K562 (cell line): ENCODE results near the gene JAK3.

Experiments
- EP300 ChIP-seq: IDR thresholded peaks from 2 replicates; pipeline ENCODE4 v1.6.1; 2012; ENCODE audit warnings: low read length, improper control_type of control experiment
- ETV6 ChIP-seq, 3 experiments: fragments of 150-350 bp in 1 of 3; sonication (generic) in 1 of 3; formaldehyde crosslinking in 1 of 3; IDR thresholded peaks; 2 replicates each; pipeline versions ENCODE4 v1.6.1 to v1.8.0; 2014 to 2022; ENCODE audit warnings: borderline replicate concordance in 2 of 3, low read depth in 2 of 3, antibody characterized with exemption in 1 of 3, low read length in 1 of 3, mild to moderate bottlenecking in 1 of 3, missing genetic modification reagents in 1 of 3
- JUND ChIP-seq, 2 experiments: IDR thresholded peaks; 2 replicates in 1 of 2; 3 replicates in 1 of 2; pipeline ENCODE4 v1.6.1; 2011; ENCODE audit warnings: borderline replicate concordance in 2 of 2, low read depth in 2 of 2, low read length in 2 of 2, improper control_type of control experiment in 1 of 2, missing biosample characterization in 1 of 2, missing genetic modification characterization in 1 of 2, missing genetic modification reagents in 1 of 2
- MTA2 ChIP-seq: fragments of 450-650 bp; IDR thresholded peaks from 2 replicates; pipeline ENCODE4 v1.6.1; 2016; ENCODE audit warnings: low read depth
- SREBF1 ChIP-seq: fragments of 150-350 bp; IDR thresholded peaks from 2 replicates; pipeline ENCODE4 v1.6.1; 2014; ENCODE audit warnings: antibody characterized with exemption, low read depth, low read length, borderline replicate concordance
- SRF ChIP-seq, 2 experiments: fragments of 250-450, 450-650 bp in 1 of 2; sonication (Bioruptor Pico) in 1 of 2; sonication (generic) in 1 of 2; formaldehyde crosslinking; IDR thresholded peaks; 2 replicates each; pipeline versions ENCODE4 v1.5.0 to v1.5.1; 2020 to 2022; ENCODE audit warnings: mild to moderate bottlenecking in 1 of 2, missing genetic modification reagents in 1 of 2
- TAF1 ChIP-seq: IDR thresholded peaks from 2 replicates; pipeline ENCODE4 v1.6.1; 2011; ENCODE audit warnings: mild to moderate bottlenecking, low read length, moderate library complexity; ENCODE audit not compliant: insufficient read depth, control insufficient read depth, severe bottlenecking; ENCODE audit errors: extremely low read depth
- TF ChIP-seq, protein P1 (sequence below): fragments of 250-450 bp; sonication (Bioruptor Pico); IDR thresholded peaks from 2 replicates; pipeline ENCODE4 v1.5.0; 2021
- TF ChIP-seq, protein P2 (sequence below), 3 experiments: IDR thresholded peaks in 2 of 3; conservative IDR thresholded peaks in 1 of 3; 2 replicates each; pipeline ENCODE4 v1.5.1; 2011 to 2012; ENCODE audit warnings: low read length in 3 of 3, mild to moderate bottlenecking in 3 of 3, control low read depth in 2 of 3, improper control_type of control experiment in 1 of 3, inconsistent platforms in 1 of 3, low read depth in 1 of 3, mixed read lengths in 1 of 3, moderate library complexity in 1 of 3; ENCODE audit not compliant: insufficient read depth in 2 of 3
- TF ChIP-seq, protein P3 (sequence below): sonication (generic); formaldehyde crosslinking; IDR thresholded peaks from 2 replicates; pipeline ENCODE4 v1.5.0; 2020; ENCODE audit warnings: missing genetic modification reagents

DNA sequence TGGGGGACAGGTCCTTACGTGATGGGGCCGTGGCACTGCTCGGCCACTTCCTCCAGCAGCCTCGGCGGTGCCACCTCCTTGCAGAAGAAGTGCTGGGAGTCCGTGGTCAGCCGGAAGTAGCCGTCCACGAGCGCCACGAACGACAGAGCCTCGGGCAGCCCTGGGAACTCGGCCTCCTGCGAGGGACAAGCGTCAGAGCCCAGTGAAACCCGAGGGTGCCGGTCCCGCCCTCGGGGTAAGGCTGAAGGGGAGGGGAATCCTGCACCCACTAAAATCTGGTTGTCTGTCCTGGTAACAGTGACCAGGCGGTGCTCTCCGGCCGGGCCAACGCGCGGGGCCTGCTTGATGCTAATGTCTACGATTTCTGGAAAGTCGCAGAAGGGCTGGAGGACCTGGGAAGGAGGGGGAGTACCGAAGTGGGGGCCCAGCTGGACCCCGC lies 6.4 kb downstream of the JAK3 start:
- no peak for TF ChIP-seq SREBF1
- TF ChIP-seq, protein P1, sequence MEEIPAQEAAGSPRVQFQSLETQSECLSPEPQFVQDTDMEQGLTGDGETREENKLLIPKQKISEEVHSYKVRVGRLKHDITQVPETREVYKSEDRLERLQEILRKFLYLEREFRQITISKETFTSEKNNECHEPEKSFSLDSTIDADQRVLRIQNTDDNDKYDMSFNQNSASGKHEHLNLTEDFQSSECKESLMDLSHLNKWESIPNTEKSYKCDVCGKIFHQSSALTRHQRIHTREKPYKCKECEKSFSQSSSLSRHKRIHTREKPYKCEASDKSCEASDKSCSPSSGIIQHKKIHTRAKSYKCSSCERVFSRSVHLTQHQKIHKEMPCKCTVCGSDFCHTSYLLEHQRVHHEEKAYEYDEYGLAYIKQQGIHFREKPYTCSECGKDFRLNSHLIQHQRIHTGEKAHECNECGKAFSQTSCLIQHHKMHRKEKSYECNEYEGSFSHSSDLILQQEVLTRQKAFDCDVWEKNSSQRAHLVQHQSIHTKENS (CRISPR knock-in tag) = no peak
- TF ChIP-seq, protein P2, sequence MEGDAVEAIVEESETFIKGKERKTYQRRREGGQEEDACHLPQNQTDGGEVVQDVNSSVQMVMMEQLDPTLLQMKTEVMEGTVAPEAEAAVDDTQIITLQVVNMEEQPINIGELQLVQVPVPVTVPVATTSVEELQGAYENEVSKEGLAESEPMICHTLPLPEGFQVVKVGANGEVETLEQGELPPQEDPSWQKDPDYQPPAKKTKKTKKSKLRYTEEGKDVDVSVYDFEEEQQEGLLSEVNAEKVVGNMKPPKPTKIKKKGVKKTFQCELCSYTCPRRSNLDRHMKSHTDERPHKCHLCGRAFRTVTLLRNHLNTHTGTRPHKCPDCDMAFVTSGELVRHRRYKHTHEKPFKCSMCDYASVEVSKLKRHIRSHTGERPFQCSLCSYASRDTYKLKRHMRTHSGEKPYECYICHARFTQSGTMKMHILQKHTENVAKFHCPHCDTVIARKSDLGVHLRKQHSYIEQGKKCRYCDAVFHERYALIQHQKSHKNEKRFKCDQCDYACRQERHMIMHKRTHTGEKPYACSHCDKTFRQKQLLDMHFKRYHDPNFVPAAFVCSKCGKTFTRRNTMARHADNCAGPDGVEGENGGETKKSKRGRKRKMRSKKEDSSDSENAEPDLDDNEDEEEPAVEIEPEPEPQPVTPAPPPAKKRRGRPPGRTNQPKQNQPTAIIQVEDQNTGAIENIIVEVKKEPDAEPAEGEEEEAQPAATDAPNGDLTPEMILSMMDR (IDR thresholded peaks at IDR 0.05 in 2 of 3, conservative IDR thresholded peaks at IDR 0.05 in 1 of 3; ENCODE audit: insufficient read depth in 2 of 3, low read depth in 1 of 3, low read length in 3 of 3) = no peak
- no peak for TF ChIP-seq MTA2
- no peak for TF ChIP-seq JUND (IDR thresholded peaks at IDR 0.05; ENCODE audit: borderline replicate concordance, low read depth, low read length)
- no peak for TF ChIP-seq JUND (tag; IDR thresholded peaks at IDR 0.05; ENCODE audit: borderline replicate concordance, low read depth, low read length)
- TF ChIP-seq SRF (CRISPR knock-in tag; IDR thresholded peaks at IDR 0.05) = no peak
- TF ChIP-seq, protein P3, sequence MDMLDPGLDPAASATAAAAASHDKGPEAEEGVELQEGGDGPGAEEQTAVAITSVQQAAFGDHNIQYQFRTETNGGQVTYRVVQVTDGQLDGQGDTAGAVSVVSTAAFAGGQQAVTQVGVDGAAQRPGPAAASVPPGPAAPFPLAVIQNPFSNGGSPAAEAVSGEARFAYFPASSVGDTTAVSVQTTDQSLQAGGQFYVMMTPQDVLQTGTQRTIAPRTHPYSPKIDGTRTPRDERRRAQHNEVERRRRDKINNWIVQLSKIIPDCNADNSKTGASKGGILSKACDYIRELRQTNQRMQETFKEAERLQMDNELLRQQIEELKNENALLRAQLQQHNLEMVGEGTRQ (CRISPR knock-in tag) = no peak
- TF ChIP-seq TAF1 = no peak
- TF ChIP-seq ETV6 (IDR thresholded peaks at IDR 0.05; ENCODE audit: borderline replicate concordance in 1 of 2, low read depth in 2 of 2, low read length in 1 of 2) = no peak
- no peak for TF ChIP-seq ETV6 (CRISPR knock-in tag; IDR thresholded peaks at IDR 0.05; ENCODE audit: borderline replicate concordance)
- TF ChIP-seq EP300 = no peak
